ENCODE data around the gene PAM16. TPM values are rescaled to one million over a fixed set of nuclear protein-coding genes. Genes with fewer than 3 reads are reported as not detected.

PAM16 gene
- total RNA-seq, 1 experiment from 2014 or later, result 104 TPM

GRCh38 chr16:4385789-4386450 lies 34.8 kb upstream of the PAM16 start:
- Histone ChIP-seq H3K27ac (ENCODE audit: low read length) (no peak overlapping the region), H3K9me3 (ENCODE audit: control insufficient read depth, insufficient read depth, low read depth, low read length) (no peaks in the 10 kb centered on the region), H3K4me3 (ENCODE audit: low read depth in 2 of 2, low read length in 2 of 2) (no peak overlapping the region), H3K36me3 (ENCODE audit: control insufficient read depth, insufficient read depth, low read length) (no peaks in the 10 kb centered on the region), H3K4me1 (ENCODE audit: control insufficient read depth, insufficient read depth, low read length) (peaks cover 28% of the 10 kb centered on the region), H3K27me3 (ENCODE audit: control insufficient read depth, insufficient read depth, low read length) (no peaks in the 10 kb centered on the region)
- intact Hi-C loops (cut with micrococcal nuclease; ENCODE audit: unreplicated experiment), result no loop called here
- in situ Hi-C loops (cut with HindIII; ENCODE audit: low pct_unique_long_range_greater_than_20kb, low sequenced_read_pairs), result no loop called here
- TF ChIP-seq CTCF (IDR thresholded peaks at IDR 0.05) (no peak), SIN3A (IDR thresholded peaks at IDR 0.05; ENCODE audit: borderline replicate concordance, insufficient read depth, low read depth, low read length) (peak; percentile 10; the same call in 1 of the 2 replicates), REST (IDR thresholded peaks at IDR 0.05; ENCODE audit: insufficient read depth in 1 of 2, low read depth in 2 of 2, low read length in 1 of 2) (no peak)
- DNase-seq (ENCODE audit: low read depth, low spot score), result no peak
- ChIA-PET POLR2A (interaction anchor here (0.6 kb wide), 1 partner anchor 31 kb away, joined by 7 read pairs; no protein-coding TSS in a partner anchor), CTCF (interaction anchor here (1.3 kb wide), 1 partner anchor 16 kb away, joined by 3 read pairs; no protein-coding TSS in a partner anchor)
- no TSS peak for BruUV-seq (replicated peaks)
- ATAC-seq, result no peak

- H3K27ac ChIP-seq (ENCODE audit: low read length), result no peak overlapping the region
- CTCF ChIA-PET, result no interaction called here
- POLR2A ChIA-PET, result no interaction called here
- no peak overlapping the region for H3K4me3 ChIP-seq (ENCODE audit: low read depth in 2 of 2, low read length in 2 of 2)
- no peak for ATAC-seq
- H3K36me3 ChIP-seq (ENCODE audit: control insufficient read depth, insufficient read depth, low read length), result no peaks in the 10 kb centered on the region
- peaks cover 32% of the 10 kb centered on the region for H3K4me1 ChIP-seq (ENCODE audit: control insufficient read depth, insufficient read depth, low read length)
- no peaks in the 10 kb centered on the region for H3K9me3 ChIP-seq (ENCODE audit: control insufficient read depth, insufficient read depth, low read depth, low read length)
- in situ Hi-C loops (cut with HindIII; ENCODE audit: low pct_unique_long_range_greater_than_20kb, low sequenced_read_pairs) (no loop called here), intact Hi-C loops (cut with micrococcal nuclease; ENCODE audit: unreplicated experiment) (no loop called here)
- BruUV-seq (replicated peaks), result no TSS peak
- TF ChIP-seq POLR2AphosphoS5 (IDR thresholded peaks at IDR 0.05; ENCODE audit: low read depth, low read length), result no peak
- TF ChIP-seq REST (IDR thresholded peaks at IDR 0.05; ENCODE audit: insufficient read depth in 1 of 2, low read depth in 2 of 2, low read length in 1 of 2), result no peak
- no peak; the same call in 1 of the 2 replicates for TF ChIP-seq SIN3A (IDR thresholded peaks at IDR 0.05; ENCODE audit: borderline replicate concordance, insufficient read depth, low read depth, low read length)
- no peak for TF ChIP-seq TCF7L2 (IDR thresholded peaks at IDR 0.05; ENCODE audit: low read depth, low read length)
- TF ChIP-seq CTCF (IDR thresholded peaks at IDR 0.05), result no peak
- no peak for DNase-seq (ENCODE audit: low read depth, low spot score)
- H3K27me3 ChIP-seq (ENCODE audit: control insufficient read depth, insufficient read depth, low read length), result no peaks in the 10 kb centered on the region
Measured at GRCh38 chr16:4385066-4385788, 34.1 kb upstream of the PAM16 start.

Data from Panc1 (cell line).